DOHH2 (cell line): ENCODE results near the gene PTS.

Experiments
- EZH2phosphoT487 ChIP-seq: fragments of 200-600 bp; sonication (generic); IDR thresholded peaks from 2 replicates; pipeline ENCODE4 v1.6.1; 2017; ENCODE audit warnings: borderline replicate concordance, mild to moderate bottlenecking, antibody characterized with exemption, low read length, moderate library complexity, mixed read lengths
- TF ChIP-seq, protein P1 (sequence below): fragments of 200-600 bp; sonication (generic); IDR thresholded peaks from one replicate; pipeline ENCODE4 v1.5.1; 2014; ENCODE audit warnings: antibody characterized with exemption, mild to moderate bottlenecking, low read depth, low read length; ENCODE audit not compliant: poor library complexity, severe bottlenecking

- TF ChIP-seq, protein P1, sequence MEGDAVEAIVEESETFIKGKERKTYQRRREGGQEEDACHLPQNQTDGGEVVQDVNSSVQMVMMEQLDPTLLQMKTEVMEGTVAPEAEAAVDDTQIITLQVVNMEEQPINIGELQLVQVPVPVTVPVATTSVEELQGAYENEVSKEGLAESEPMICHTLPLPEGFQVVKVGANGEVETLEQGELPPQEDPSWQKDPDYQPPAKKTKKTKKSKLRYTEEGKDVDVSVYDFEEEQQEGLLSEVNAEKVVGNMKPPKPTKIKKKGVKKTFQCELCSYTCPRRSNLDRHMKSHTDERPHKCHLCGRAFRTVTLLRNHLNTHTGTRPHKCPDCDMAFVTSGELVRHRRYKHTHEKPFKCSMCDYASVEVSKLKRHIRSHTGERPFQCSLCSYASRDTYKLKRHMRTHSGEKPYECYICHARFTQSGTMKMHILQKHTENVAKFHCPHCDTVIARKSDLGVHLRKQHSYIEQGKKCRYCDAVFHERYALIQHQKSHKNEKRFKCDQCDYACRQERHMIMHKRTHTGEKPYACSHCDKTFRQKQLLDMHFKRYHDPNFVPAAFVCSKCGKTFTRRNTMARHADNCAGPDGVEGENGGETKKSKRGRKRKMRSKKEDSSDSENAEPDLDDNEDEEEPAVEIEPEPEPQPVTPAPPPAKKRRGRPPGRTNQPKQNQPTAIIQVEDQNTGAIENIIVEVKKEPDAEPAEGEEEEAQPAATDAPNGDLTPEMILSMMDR: no peak
- no peak for TF ChIP-seq EZH2phosphoT487
Measured at GRCh38 chr11:112185883-112186282, 40.3 kb upstream of the PTS start.
